Neural crest cell (in vitro differentiated cells): ENCODE measurements around the gene GDF9. TPM values are rescaled to one million over a fixed set of nuclear protein-coding genes. Genes with fewer than 3 reads are reported as not detected.

ENCODE experiments used
- DNase-seq: peaks from one replicate; pipeline ENCODE4 v3.0.0; 2021; ENCODE audit warnings: low read depth, mixed read lengths, low spot score
- H3K27ac Mint-ChIP-seq: one replicate; pipeline ENCODE4 v1.8.0; 2021; ENCODE audit warnings: mild to moderate bottlenecking, mixed read lengths; ENCODE audit not compliant: unreplicated experiment
- H3K27me3 Mint-ChIP-seq: 2 replicates; pipeline ENCODE4 v1.8.0; 2021; ENCODE audit warnings: low read depth, mild to moderate bottlenecking, mixed read lengths
- H3K36me3 Mint-ChIP-seq: 2 replicates; pipeline ENCODE4 v1.8.0; 2021; ENCODE audit warnings: low read depth, mild to moderate bottlenecking, mixed read lengths
- H3K4me1 Mint-ChIP-seq: 2 replicates; pipeline ENCODE4 v1.8.0; 2021; ENCODE audit warnings: mixed read lengths
- H3K4me3 Mint-ChIP-seq: one replicate; pipeline ENCODE4 v1.8.0; 2021; ENCODE audit warnings: mild to moderate bottlenecking, mixed read lengths
- H3K9me3 Mint-ChIP-seq: 2 replicates; pipeline ENCODE4 v1.8.0; 2021; ENCODE audit warnings: mixed read lengths
- CTCF ChIP-seq: fragments of 200-600 bp; sonication (generic); conservative IDR thresholded peaks from 2 replicates; pipeline ENCODE4 v1.5.0; 2021; ENCODE audit warnings: antibody characterized with exemption, mild to moderate bottlenecking
- total RNA-seq: library from RNA; stranded (reverse); gene quantifications from 2 replicates; pipeline ENCODE4 v1.2.1, GENCODE V29; 2021

GDF9 gene
- total RNA-seq, 1 donor from 2014 or later = 0.49 TPM

GRCh38 chr5:132812781-132813598 is 53.3 kb downstream of the GDF9 start, which contains the start of gene SOWAHA:
SOWAHA (plus strand) TSS chr5:132813302; CDS start chr5:132813622, 320 bp downstream.
- no peak within 1 kb of the TSS for H3K27ac Mint-ChIP-seq
- H3K36me3 Mint-ChIP-seq = peaks cover 2% of the 10 kb centered on the region
- no peak for TF ChIP-seq CTCF
- no peaks in the 10 kb centered on the region for H3K9me3 Mint-ChIP-seq
- peaks cover 9% of the 10 kb centered on the region for H3K4me1 Mint-ChIP-seq
- peaks cover 78% of the 10 kb centered on the region for H3K27me3 Mint-ChIP-seq
- peak within 1 kb of the TSS; percentile 82 for H3K4me3 Mint-ChIP-seq
- DNase-seq = no peak

- H3K27me3 Mint-ChIP-seq = peaks cover 77% of the 10 kb centered on the region
- H3K27ac Mint-ChIP-seq = no peak overlapping the region
- no peak for TF ChIP-seq CTCF
- peak overlapping the region; percentile 82 for H3K4me3 Mint-ChIP-seq
- H3K4me1 Mint-ChIP-seq = peaks cover 13% of the 10 kb centered on the region
- DNase-seq = no peak
- peaks cover 2% of the 10 kb centered on the region for H3K36me3 Mint-ChIP-seq
- no peaks in the 10 kb centered on the region for H3K9me3 Mint-ChIP-seq
Observed at GRCh38 chr5:132812123-132812765, 54.0 kb downstream of the GDF9 start.

Other genes with a start within 250 kb of the GDF9 start
- gene IL13, start 208.3 kb downstream of the GDF9 start, total RNA-seq = not detected in 2 replicates
- not detected in 2 replicates for gene IL4, start 192.5 kb downstream of the GDF9 start, total RNA-seq
- gene KIF3A, start 128.9 kb downstream of the GDF9 start, total RNA-seq = 22.6 and 23.8 TPM in 2 replicates
- gene CCNI2, start 119.0 kb downstream of the GDF9 start, total RNA-seq = not detected in 2 replicates
- 71.1 and 71.4 TPM in 2 replicates for gene SEPTIN8, start 89.2 kb downstream of the GDF9 start, total RNA-seq
- not detected in 2 replicates for gene SOWAHA, start 53.2 kb downstream of the GDF9 start, total RNA-seq
- gene SHROOM1, start 35.8 kb downstream of the GDF9 start, total RNA-seq = 5.7 and 6.5 TPM in 2 replicates
- 274 and 293 TPM in 2 replicates for gene UQCRQ, start 173 bp upstream of the GDF9 start, total RNA-seq
- 2.9 and 3.1 TPM in 2 replicates for gene LEAP2, start 7.2 kb upstream of the GDF9 start, total RNA-seq
- 64.7 and 67.5 TPM in 2 replicates for gene AFF4, start 97.2 kb upstream of the GDF9 start, total RNA-seq
- 26.5 and 29.2 TPM in 2 replicates for gene ZCCHC10, start 160.1 kb upstream of the GDF9 start, total RNA-seq
- gene HSPA4, start 185.5 kb upstream of the GDF9 start, total RNA-seq = 161 and 166 TPM in 2 replicates